ENCODE measurements around the gene ROPN1.

The ROPN1 gene

DNA sequence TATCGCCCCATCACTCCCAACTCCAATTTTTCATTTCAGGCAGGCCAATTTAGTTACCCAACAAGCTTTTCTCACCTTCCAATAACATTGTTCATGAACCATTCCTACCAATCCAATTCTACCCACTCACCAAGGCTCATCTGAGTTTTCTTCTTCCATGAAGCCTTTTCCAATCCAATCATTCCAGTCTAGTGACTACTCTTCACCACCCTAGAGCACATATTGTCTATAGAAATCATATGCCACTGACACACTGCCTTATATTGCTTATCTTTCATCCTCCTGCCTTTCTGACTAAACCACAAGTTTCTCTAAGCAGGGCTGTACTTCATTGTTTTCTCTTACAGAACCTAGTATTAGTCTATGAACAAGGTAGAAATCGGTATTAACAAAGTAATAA, 42.3 kb downstream of the ROPN1 start:
- in situ Hi-C loops (cut with MboI; ENCODE audit: low sequenced_read_pairs) = no loop called here

DNA sequence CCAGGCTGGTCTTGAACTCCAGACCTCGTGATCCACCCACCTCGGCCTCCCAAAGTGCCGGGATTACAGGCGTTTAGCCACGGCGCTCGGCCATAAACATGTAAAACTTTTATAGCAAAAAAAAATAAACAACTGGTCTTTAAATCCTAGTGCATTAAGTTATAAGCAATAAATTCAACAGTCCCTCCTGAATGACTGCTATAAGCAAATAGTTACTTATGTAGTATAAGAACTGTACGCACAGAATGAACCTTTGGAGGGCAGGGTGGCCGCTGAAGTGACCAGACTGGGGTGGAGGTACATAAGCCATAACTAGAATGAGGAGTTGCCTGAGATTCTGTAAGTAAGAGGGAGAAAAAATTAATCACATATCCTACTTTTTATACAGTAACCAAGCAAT, 43.5 kb downstream of the ROPN1 start:
- in situ Hi-C loops (cut with MboI; ENCODE audit: low sequenced_read_pairs) = no loop called here

DNA sequence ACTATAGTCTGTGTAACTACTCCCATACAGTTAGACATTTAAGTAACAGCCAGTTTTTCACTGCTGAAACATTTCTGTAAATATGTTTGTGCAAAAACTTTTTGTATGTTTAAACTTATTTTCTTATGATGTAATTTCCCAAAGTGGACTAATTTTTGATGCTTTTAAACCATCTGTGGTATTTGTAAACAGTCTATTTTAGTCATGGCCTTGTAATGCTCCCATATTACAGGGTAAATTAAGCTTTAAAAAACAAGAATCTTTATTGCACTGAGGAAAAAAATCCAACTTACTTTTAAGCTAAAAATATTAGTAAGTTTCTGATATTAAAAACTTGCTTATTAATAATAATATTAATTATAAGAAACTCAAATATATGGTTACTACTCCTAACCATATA, 44.4 kb downstream of the ROPN1 start:
- in situ Hi-C loops (cut with MboI; ENCODE audit: low sequenced_read_pairs) = no loop called here

DNA sequence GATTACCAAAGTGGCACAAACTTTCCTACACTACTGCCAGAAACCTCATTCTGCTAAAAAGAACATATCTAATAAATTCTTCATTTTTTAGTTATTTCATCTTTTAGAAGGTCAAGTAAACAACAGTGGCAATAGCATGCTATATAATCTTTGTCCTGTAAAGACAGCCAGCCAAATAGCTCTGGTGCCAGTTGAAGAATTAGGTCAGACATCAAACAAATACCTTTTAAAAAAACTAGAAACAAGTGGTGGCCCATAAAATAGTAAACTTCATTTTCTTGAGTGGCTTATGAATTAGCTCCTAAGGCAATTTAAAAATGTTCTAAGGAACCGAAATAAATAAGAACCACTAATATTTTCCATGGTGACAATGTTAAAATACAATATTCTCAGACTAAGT, 50.4 kb downstream of the ROPN1 start:
- in situ Hi-C loops (cut with MboI; ENCODE audit: low sequenced_read_pairs) = no loop called here

DNA sequence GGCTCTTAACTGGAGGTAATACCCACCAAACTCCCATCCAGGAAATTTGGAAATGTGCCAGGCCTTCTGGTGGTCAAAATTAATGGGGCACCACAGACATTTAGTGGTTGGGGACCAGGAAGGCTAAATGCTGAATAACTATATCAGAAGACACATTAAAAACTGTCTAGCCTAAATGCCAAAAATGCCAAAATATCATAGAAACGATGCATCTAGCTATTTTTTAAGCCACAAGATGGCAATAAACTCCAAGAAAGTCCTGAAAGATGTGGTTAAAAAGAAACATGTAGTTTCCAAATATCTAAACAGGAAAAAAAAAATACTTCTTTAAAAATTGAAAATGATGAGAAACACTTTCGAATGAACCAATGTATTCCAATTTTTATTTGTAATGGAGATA, 50.8 kb downstream of the ROPN1 start:
- in situ Hi-C loops (cut with MboI; ENCODE audit: low sequenced_read_pairs) = no loop called here

DNA sequence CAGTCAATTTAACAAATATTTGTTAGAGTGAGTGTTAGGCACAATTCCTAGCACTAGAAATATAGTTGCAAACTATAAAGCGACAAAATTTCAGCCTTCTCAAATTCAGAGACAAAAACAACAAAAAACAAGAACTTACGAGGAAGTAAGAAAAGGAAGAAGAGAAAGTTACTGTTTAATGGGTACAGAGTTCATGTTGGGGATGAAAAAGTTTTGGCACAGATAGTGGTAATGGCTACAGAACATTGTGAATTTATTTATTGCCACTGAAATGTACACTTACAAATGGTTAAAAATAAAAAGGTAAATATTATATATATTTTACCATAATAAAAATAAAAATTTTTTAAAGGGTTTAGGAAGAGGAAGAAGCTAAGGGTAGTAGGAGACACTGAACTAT, 52.2 kb downstream of the ROPN1 start:
- in situ Hi-C loops (cut with MboI; ENCODE audit: low sequenced_read_pairs) = no loop called here

DNA sequence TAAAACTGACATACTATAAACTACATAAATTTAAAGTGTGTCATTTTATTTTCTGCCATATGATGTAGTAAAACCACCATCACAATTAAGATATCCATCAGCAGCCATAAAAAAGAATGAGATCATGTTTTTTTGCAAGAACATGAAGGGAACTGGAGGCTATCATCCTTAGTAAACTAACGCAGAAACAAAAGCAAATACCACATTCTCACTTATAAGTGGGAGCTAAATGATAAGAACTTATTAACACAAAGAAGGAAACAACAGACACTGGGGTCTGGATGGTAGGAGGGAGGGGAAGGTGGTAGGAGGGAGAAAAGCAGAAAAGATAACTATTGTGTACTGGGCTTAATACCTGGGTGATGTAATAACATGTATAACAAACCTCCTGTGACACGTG, 55.5 kb downstream of the ROPN1 start:
- in situ Hi-C loops (cut with MboI; ENCODE audit: low sequenced_read_pairs) = no loop called here

DNA sequence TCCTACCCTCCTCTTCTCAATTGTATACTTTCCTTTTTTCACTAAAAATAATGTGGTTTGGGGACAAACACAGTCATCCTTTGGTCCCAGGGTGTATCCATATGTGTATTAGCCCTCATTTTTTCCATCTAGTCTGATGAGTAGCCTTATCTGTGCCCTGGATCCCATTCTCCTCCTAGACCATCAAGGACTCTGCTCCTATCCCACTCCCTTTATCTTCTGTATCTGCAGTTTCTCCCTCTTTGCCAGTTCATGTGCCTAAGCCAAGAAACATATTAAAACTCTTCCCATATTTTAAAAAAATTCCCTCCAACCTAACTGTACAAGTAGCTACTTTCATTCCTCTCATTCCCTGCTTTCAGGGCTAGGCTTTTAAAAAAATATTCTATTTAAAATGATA, 56.1 kb downstream of the ROPN1 start:
- in situ Hi-C loops (cut with MboI; ENCODE audit: low sequenced_read_pairs) = no loop called here

DNA sequence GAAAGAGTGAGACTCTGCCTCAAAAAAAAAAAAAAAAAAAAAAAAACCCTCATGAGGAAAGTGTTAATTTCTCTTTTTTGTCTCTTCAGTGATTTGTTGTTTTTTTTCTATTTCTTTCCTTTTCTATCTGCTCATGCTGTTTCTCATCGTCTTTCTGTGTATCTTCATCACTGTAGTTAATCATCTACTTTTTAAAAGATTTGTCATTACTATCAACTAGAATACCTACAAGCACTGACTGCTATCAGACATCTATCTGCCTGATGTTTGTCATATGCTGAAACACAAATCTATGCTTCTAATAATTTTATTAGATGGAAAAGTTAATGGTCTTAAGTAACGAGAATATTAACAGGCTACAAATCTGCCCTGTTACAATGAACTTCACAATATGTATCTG, 57.7 kb downstream of the ROPN1 start:
- in situ Hi-C loops (cut with MboI; ENCODE audit: low sequenced_read_pairs) = no loop called here

DNA sequence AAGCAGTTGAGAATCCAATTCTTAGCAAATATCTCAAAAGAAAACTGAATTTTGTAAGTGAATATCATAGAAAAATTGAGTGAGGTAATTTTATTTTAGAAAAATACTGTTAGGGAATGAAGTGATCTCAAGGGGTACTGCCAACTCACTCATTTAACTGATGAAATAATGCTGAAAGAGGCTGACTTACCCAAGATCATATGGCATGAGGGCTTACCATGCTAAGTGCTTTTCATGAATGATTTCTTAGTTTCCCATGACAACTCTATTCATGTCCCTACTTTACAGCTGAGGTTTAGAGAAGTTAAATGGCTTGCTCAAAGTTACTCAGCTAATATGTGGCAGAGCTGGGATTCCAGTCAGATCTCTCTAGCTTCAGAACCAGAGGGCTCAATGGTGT, 61.5 kb downstream of the ROPN1 start:
- in situ Hi-C loops (cut with MboI; ENCODE audit: low sequenced_read_pairs) = no loop called here

DNA sequence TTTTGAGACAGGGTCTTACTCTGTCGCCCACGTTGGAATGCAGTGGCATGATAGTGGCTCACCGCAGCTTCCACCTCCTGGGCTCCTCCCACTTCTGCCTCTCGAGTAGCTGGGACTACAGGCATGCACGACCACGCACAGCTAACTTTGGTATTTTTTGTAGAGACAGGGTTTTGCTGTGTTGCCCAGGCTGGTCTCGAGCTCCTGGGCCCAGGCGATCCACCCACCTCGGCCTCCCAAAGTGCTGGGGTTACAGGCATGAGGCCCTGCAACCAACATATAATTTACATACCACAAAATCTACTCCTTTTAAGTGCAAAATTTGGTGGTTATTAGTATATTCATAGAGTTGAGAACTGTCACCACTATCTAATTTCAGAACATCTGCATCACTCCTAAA, 62.6 kb downstream of the ROPN1 start:
- in situ Hi-C loops (cut with MboI; ENCODE audit: low sequenced_read_pairs) = no loop called here

DNA sequence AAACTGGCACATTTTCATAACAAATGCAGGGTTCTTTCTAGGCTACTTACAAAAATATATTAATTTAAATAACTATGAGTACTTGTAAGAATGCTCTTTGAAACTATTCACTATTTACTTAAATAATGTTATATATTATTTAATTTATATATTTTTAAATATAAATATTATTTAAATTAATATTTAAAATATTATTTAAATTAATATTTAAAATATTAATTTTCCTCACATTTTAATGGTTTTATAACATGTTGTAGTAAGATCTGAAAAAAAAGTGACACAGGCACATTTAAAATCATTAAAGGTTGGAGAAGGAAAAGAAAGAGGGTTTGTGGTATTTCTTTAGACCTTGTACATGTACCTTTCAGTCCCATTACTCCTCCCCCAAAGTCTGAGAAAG, 65.5 kb downstream of the ROPN1 start:
- in situ Hi-C loops (cut with MboI; ENCODE audit: low sequenced_read_pairs) = no loop called here

DNA sequence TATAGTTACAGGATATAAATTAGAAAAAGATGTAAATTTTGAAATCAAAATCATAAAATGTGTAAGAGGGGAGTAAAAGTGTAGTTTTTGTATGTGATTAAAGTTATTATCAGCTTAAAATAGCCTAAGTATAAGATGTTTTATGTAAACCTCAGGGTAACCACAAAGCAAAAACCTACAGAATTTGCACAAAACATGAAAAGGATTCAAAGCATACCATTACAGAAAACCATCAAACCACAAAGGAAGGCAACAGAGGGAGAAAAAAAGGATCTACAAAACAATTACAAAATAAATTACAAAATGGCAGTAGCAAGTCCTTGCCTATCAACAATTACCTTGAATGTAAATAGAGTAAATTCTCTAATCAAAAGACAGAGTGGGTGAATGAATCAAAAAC, 71.1 kb downstream of the ROPN1 start:
- in situ Hi-C loops (cut with MboI; ENCODE audit: low sequenced_read_pairs) = no loop called here

DNA sequence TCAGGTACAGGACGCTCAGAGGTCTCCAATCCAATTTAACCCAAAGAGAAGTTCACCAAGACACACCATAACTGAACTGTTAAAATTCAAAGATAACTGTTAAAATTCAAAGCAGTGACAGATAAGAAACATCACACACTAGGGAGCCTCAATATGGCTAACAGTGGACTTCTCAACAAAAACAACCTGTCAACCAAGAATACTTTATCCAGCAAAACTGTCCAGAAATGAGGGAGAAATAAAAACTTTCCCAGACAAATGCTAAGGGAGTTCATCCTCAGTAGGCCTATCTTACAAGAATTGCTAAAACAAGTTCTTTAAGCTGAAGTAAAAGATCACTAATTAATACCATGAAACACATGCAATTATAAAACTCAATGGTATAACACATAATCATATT, 71.5 kb downstream of the ROPN1 start:
- in situ Hi-C loops (cut with MboI; ENCODE audit: low sequenced_read_pairs) = no loop called here

DNA sequence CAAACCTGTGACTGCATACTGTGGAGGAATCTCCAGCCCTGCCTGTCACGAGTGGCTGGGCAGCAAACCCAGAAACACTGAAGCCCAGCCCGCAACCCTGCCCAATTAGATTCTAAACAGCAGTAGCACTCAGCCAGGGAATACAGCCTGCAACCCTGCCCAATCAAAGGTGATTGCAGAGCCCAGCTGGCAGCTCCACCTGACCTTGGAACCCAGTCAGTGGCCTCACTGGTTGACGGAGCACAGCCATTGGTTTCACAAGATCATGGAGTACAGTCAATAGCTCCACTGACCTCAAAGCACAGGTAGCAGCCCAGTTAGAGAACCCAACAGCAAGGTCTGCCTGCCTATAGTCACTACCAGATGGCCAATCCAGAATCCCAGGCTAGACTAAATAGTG, 72.6 kb downstream of the ROPN1 start:
- in situ Hi-C loops (cut with MboI; ENCODE audit: low sequenced_read_pairs) = no loop called here
